Hepatocyte (in vitro differentiated cells): ENCODE data around the gene PAFAH2. TPM values are rescaled to one million over a fixed set of nuclear protein-coding genes. Genes with fewer than 3 reads are reported as not detected.
"Not testable (repeated sequence)": the region's sequence is repeated elsewhere in the genome, so short reads cannot be mapped to it uniquely, and the experiment has no call there.

Experiments
- DNase-seq: peaks from one replicate; pipeline ENCODE4 v3.0.0-alpha.2; 2016; ENCODE audit warnings: low spot score
- H2AFZ ChIP-seq: fragments of 200-600 bp; sonication (generic); 2 replicates; pipeline ENCODE4 v1.6.0; 2016; ENCODE audit warnings: antibody characterized with exemption, mild to moderate bottlenecking
- H3K27ac ChIP-seq: fragments of 200-600 bp; sonication (generic); 2 replicates; pipeline ENCODE4 v1.5.1; 2016; ENCODE audit warnings: mild to moderate bottlenecking
- H3K27me3 ChIP-seq: fragments of 200-600 bp; sonication (generic); 2 replicates; pipeline ENCODE4 v1.6.1; 2016
- H3K36me3 ChIP-seq: fragments of 200-600 bp; sonication (generic); replicated peaks from 2 replicates; pipeline ENCODE4 v1.5.1; 2016; ENCODE audit warnings: low read depth; ENCODE audit not compliant: insufficient read depth
- H3K4me1 ChIP-seq: fragments of 200-600 bp; sonication (generic); 2 replicates; pipeline ENCODE4 v1.5.1; 2016; ENCODE audit warnings: mild to moderate bottlenecking, moderate library complexity; ENCODE audit not compliant: insufficient read depth
- H3K4me2 ChIP-seq: fragments of 200-600 bp; sonication (generic); 2 replicates; pipeline ENCODE4 v1.6.0; 2016
- H3K4me3 ChIP-seq: fragments of 200-600 bp; sonication (generic); 2 replicates; pipeline ENCODE4 v1.5.1; 2016; ENCODE audit warnings: mild to moderate bottlenecking
- H3K79me2 ChIP-seq: fragments of 200-600 bp; sonication (generic); 2 replicates; pipeline ENCODE4 v1.6.0; 2017; ENCODE audit warnings: mild to moderate bottlenecking
- H3K9me2 ChIP-seq: fragments of 200-600 bp; sonication (generic); replicated peaks from 2 replicates; pipeline ENCODE4 v1.6.0; 2017; ENCODE audit warnings: mild to moderate bottlenecking; ENCODE audit not compliant: insufficient read depth
- H3K9me3 ChIP-seq: fragments of 200-600 bp; sonication (generic); 2 replicates; pipeline ENCODE4 v1.5.1; 2016; ENCODE audit warnings: low read depth, mild to moderate bottlenecking
- H4K20me1 ChIP-seq: fragments of 200-600 bp; sonication (generic); 2 replicates; pipeline ENCODE4 v1.6.0; 2016; ENCODE audit warnings: mild to moderate bottlenecking; ENCODE audit not compliant: insufficient read depth, poor library complexity, severe bottlenecking
- EZH2 ChIP-seq: fragments of 200-600 bp; sonication (generic); IDR thresholded peaks from 2 replicates; pipeline ENCODE4 v1.6.1; 2016; ENCODE audit warnings: antibody characterized with exemption, mild to moderate bottlenecking, borderline replicate concordance
- EZH2phosphoT487 ChIP-seq: fragments of 200-600 bp; sonication (generic); IDR thresholded peaks from one replicate; pipeline ENCODE4 v1.6.1; 2018; ENCODE audit warnings: antibody characterized with exemption, mild to moderate bottlenecking, low read depth, moderate library complexity; ENCODE audit not compliant: unreplicated experiment, severe bottlenecking
- WGBS: methylation state at CpG from one replicate; pipeline ENCODE4 v1.1.6; 2016; ENCODE audit warnings: low lambda C conversion rate; ENCODE audit errors: missing lambda C conversion rate; 5-methylcytosine and 5-hydroxymethylcytosine counted together
- polyA plus RNA-seq: library from polyadenylated mRNA; unstranded; fragments of >200 nt; fragmentation: Nextera tagmentation; extraction: Ambion mirVana; gene quantifications from 2 replicates; pipeline ENCODE4 v1.2.1, GENCODE V29; 2016
- total RNA-seq: library from RNA; depleted of rRNA; stranded (reverse); fragments of >200 nt; gene quantifications from 2 replicates; pipeline ENCODE4 v1.2.3, GENCODE V29; 2014
- TF ChIP-seq, protein P1 (sequence below): fragments of 200-600 bp; sonication (generic); IDR thresholded peaks from 2 replicates; pipeline ENCODE4 v1.5.1; 2016; ENCODE audit warnings: antibody characterized with exemption, mild to moderate bottlenecking; ENCODE audit not compliant: poor library complexity

PAFAH2 gene
- total and polyA plus RNA-seq, 2 experiments from 2014 or later, result 22.7 to 24.6 TPM

DNA sequence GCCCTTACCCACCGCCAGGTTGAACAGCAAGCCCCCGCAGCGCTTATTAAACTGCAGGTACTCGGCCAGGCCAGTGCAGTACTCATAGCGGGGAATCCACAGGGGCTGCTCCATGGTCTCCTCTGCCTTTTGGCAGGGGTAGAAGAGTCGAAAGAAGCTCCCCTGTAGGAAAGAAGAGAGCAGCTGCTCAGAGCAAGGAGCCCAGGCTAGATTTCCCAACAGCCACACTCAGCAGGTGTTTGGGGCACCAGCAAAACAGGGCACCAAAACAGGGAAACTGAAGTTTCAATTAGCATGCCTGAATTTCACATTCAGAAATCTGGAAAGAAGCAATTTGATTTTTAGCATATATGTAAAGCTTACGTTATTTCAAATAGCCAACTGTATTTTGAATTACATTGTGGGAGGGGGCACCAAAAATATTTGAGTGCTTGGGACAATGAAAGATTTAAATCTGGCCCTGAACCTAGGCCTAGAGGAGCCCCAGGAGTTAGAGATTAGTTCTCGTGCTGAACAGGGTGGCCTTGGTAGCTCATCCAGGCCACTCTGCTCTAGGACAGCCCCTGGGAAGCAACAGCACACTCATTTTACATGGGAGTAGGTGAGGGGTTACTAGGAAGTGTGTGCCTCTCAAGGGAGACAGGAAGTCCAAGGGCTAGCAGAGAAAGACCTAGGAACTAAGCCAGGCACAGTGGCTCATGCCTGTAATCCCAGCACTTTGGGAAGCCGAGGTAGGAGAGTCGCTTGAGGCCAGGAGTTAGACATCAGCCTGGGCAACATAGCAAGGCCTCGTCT, 8.2 kb downstream of the PAFAH2 start:
- no peak for DNase-seq
- Histone ChIP-seq H3K36me3 (no peaks in the 10 kb centered on the region), H2AFZ (no peak overlapping the region), H3K4me2 (no peak overlapping the region), H4K20me1 (no peaks in the 10 kb centered on the region), H3K27ac (no peak overlapping the region), H3K9me3 (no peaks in the 10 kb centered on the region), H3K4me3 (no peak overlapping the region), H3K4me1 (no peaks in the 10 kb centered on the region), H3K27me3 (no peaks in the 10 kb centered on the region), H3K79me2 (peaks cover 8% of the 10 kb centered on the region), H3K9me2 (no peaks in the 10 kb centered on the region)
- TF ChIP-seq, protein P1, sequence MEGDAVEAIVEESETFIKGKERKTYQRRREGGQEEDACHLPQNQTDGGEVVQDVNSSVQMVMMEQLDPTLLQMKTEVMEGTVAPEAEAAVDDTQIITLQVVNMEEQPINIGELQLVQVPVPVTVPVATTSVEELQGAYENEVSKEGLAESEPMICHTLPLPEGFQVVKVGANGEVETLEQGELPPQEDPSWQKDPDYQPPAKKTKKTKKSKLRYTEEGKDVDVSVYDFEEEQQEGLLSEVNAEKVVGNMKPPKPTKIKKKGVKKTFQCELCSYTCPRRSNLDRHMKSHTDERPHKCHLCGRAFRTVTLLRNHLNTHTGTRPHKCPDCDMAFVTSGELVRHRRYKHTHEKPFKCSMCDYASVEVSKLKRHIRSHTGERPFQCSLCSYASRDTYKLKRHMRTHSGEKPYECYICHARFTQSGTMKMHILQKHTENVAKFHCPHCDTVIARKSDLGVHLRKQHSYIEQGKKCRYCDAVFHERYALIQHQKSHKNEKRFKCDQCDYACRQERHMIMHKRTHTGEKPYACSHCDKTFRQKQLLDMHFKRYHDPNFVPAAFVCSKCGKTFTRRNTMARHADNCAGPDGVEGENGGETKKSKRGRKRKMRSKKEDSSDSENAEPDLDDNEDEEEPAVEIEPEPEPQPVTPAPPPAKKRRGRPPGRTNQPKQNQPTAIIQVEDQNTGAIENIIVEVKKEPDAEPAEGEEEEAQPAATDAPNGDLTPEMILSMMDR, result no peak
- no peak for TF ChIP-seq EZH2
- TF ChIP-seq EZH2phosphoT487, result no peak
- 91% methylated on average over 11 of the region's 11 CpGs for WGBS

DNA sequence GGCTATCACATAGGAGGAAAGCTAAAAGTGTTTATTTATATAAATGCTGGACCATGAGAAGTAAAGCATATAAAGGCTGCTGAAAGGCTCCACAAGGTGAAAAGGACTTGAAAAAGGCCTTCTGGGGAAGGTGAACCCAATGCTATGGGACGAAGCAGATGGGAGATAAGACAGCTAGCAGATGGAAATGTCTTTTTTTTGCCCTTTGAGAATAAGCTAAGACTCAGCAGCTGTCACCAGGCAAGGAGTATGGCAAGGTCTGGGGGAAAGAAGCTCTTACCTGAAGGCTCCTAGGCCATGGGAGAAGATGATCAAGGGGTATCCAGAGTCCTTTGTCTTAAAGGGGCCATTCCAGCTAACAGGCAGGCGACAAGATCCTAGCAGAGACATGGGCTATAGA, 9.9 kb downstream of the PAFAH2 start:
- Histone ChIP-seq H3K36me3 (no peaks in the 10 kb centered on the region), H2AFZ (no peak overlapping the region)
- WGBS, result 95% methylated on average over 2 of the region's 2 CpGs

DNA sequence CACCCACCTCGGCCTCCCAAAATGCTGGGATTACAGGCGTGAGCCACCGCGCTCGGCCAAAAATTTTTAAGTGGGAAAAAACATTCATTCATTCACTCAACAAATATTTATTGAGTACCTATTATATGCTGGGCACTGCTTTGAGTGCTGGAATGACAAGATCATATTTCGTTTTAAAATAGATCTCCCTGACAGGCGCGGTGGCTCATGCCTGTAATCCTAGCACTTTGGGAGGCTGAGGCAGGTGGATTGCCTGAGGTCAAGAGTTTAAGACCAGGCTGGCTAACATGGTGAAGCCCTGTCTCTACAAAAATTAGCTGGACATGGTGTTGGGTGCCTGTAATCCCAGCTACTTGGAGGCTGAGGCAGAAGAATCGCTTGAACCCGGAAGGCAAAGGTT, 11.1 kb downstream of the PAFAH2 start:
- not testable (repeated sequence) for H3K9me3 ChIP-seq, H3K4me2 ChIP-seq, H3K4me1 ChIP-seq, H2AFZ ChIP-seq, H3K9me2 ChIP-seq, H3K79me2 ChIP-seq, H4K20me1 ChIP-seq, H3K27me3 ChIP-seq, H3K4me3 ChIP-seq, H3K27ac ChIP-seq, DNase-seq, H3K36me3 ChIP-seq
- 98% methylated on average over 10 of the region's 10 CpGs for WGBS

More for the DNA sequence above, 9.9 kb downstream of the PAFAH2 start:
- H3K79me2 ChIP-seq, result peaks cover 7% of the 10 kb centered on the region
- no peaks in the 10 kb centered on the region for H3K9me3 ChIP-seq
- no peak overlapping the region for H3K27ac ChIP-seq
- no peak for DNase-seq
- TF ChIP-seq EZH2phosphoT487 (no peak), EZH2 (no peak)
- TF ChIP-seq, protein P1, result no peak
- H3K27me3 ChIP-seq, result no peaks in the 10 kb centered on the region
- H4K20me1 ChIP-seq, result no peaks in the 10 kb centered on the region
- H3K4me3 ChIP-seq, result no peak overlapping the region
- H3K4me1 ChIP-seq, result no peaks in the 10 kb centered on the region
- no peak overlapping the region for H3K4me2 ChIP-seq
- no peaks in the 10 kb centered on the region for H3K9me2 ChIP-seq

DNA sequence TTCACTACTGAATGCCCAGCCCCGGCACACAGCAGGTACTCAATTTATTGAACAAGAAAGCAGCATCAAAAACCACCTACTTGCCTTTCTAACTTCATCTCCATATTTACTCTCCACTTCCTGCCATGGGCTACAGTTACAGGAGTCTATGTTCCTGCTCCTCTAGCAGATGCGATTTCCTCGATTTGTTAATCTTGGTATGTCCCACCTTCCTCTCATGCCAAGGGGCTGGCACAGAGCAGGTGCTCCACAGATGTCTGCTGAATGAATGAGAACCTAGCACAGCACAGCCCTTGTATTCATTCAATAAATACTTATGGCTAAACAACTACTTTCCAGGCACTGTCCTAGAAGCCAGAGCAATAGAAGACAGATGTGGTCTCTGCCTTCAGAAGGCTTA, 12.2 kb downstream of the PAFAH2 start:
- Histone ChIP-seq H3K9me3 (no peaks in the 10 kb centered on the region), H3K27me3 (no peaks in the 10 kb centered on the region), H3K79me2 (no peaks in the 10 kb centered on the region), H3K4me2 (no peak overlapping the region), H3K4me1 (no peaks in the 10 kb centered on the region), H4K20me1 (no peaks in the 10 kb centered on the region), H3K36me3 (no peaks in the 10 kb centered on the region), H3K4me3 (no peak overlapping the region), H2AFZ (no peak overlapping the region), H3K27ac (no peak overlapping the region), H3K9me2 (no peaks in the 10 kb centered on the region)
- no peak for TF ChIP-seq EZH2phosphoT487
- TF ChIP-seq, protein P1, result no peak
- no peak for TF ChIP-seq EZH2
- DNase-seq, result no peak
- 98% methylated on average over 3 of the region's 3 CpGs for WGBS
